HepG2 (cell line): ENCODE results near the gene DUSP5.

Source experiments
- CTCF ChIP-seq: sonication (generic); formaldehyde crosslinking; IDR thresholded peaks from 2 replicates; pipeline ENCODE4 v1.5.0; 2020; ENCODE audit warnings: mild to moderate bottlenecking, missing genetic modification reagents, moderate library complexity
- JARID2 ChIP-seq: sonication (generic); formaldehyde crosslinking; IDR thresholded peaks from 2 replicates; pipeline ENCODE4 v1.8.1; 2023; ENCODE audit warnings: missing genetic modification reagents, inconsistent platforms; ENCODE audit not compliant: insufficient replicate concordance
- POLR2AphosphoS2 ChIP-seq: IDR thresholded peaks from 2 replicates; pipeline ENCODE4 v1.6.1; 2011; ENCODE audit warnings: low read depth, low read length, improper control_type of control experiment
- TFDP2 ChIP-seq: sonication (generic); formaldehyde crosslinking; IDR thresholded peaks from 2 replicates; pipeline ENCODE4 v1.4.0; 2020; ENCODE audit warnings: missing genetic modification reagents
- ZMAT5 ChIP-seq: sonication (generic); formaldehyde crosslinking; IDR thresholded peaks from 2 replicates; pipeline ENCODE4 v1.5.0; 2020; ENCODE audit warnings: mild to moderate bottlenecking, low read depth, missing genetic modification reagents, borderline replicate concordance

- TF ChIP-seq POLR2AphosphoS2 (no peak), JARID2 (CRISPR knock-in tag) (no peak), TFDP2 (no peak), CTCF (CRISPR knock-in tag) (no peak), ZMAT5 (CRISPR knock-in tag) (no peak)
Measured at GRCh38 chr10:110502072-110502845, 4.6 kb downstream of the DUSP5 start.
